ENCODE data around the gene CNMD. TPM values are rescaled to one million over a fixed set of nuclear protein-coding genes. Genes with fewer than 3 reads are reported as not detected.

Gene CNMD
- total and polyA plus RNA-seq, 2 experiments from 2014 or later = not detected

DNA sequence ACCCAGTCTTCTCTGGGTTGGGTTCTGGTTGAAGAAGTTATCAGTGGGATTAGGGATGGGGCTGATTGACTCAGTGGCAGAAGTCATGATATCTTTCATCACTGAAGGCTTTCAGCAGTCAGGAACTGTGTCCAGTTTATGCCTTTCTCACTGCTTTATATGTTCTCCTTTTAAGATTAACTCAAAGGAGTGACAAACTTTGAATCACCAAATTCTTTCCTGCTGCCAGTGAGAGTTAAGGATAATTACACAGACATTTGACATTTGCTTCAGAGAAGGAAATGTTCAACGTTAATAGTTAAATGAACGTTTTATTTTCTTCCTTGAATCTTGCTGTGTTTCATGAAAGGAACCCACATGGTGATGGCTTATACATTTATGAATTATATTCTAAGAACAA lies 41.0 kb upstream of the CNMD start:
- Histone ChIP-seq H3K9me3 (ENCODE audit: low read depth) (no peaks in the 10 kb centered on the region), H4K20me1 (ENCODE audit: insufficient read depth) (no peaks in the 10 kb centered on the region), H3F3A (ENCODE audit: insufficient read depth) (no peaks in the 10 kb centered on the region), H3K9ac (no peak overlapping the region), H3K4me1 (ENCODE audit: insufficient read depth) (no peaks in the 10 kb centered on the region), H2AFZ (no peak overlapping the region), H3K79me2 (ENCODE audit: insufficient read depth) (no peaks in the 10 kb centered on the region), H3K4me2 (ENCODE audit: unreplicated experiment) (no peak overlapping the region), H3K4me3 (no peak overlapping the region), H3K27ac (no peak overlapping the region), H3K9me2 (ENCODE audit: insufficient read depth) (no peaks in the 10 kb centered on the region), H3K27me3 (replicated peaks; ENCODE audit: insufficient read depth) (no peaks in the 10 kb centered on the region), H3K36me3 (ENCODE audit: low read depth) (no peaks in the 10 kb centered on the region)
- WGBS, 2 experiments (ENCODE audit: low coverage in 1 of 2, low lambda C conversion rate in 2 of 2, missing lambda C conversion rate in 2 of 2) = 5 to 6% methylated on average over 2 of the region's 2 CpGs
- no peak for DNase-seq
- in situ Hi-C loops (cut with MboI) = no loop called here
- no peak for TF ChIP-seq EZH2 (IDR thresholded peaks at IDR 0.05; ENCODE audit: insufficient read depth, poor library complexity, severe bottlenecking)
- no peak for TF ChIP-seq EZH2phosphoT487 (IDR thresholded peaks at IDR 0.05; ENCODE audit: insufficient read depth, low read depth)

- TF ChIP-seq EZH2phosphoT487 (IDR thresholded peaks at IDR 0.05; ENCODE audit: insufficient read depth, low read depth) = no peak
- TF ChIP-seq EZH2 (IDR thresholded peaks at IDR 0.05; ENCODE audit: insufficient read depth, poor library complexity, severe bottlenecking) = no peak
- Histone ChIP-seq H3K4me3 (no peak overlapping the region), H3K4me2 (ENCODE audit: unreplicated experiment) (no peak overlapping the region), H3K4me1 (ENCODE audit: insufficient read depth) (no peaks in the 10 kb centered on the region), H3K9me2 (ENCODE audit: insufficient read depth) (no peaks in the 10 kb centered on the region), H2AFZ (no peak overlapping the region), H3K9ac (no peak overlapping the region), H3F3A (ENCODE audit: insufficient read depth) (no peaks in the 10 kb centered on the region), H3K27me3 (replicated peaks; ENCODE audit: insufficient read depth) (no peaks in the 10 kb centered on the region), H3K9me3 (ENCODE audit: low read depth) (no peaks in the 10 kb centered on the region), H3K79me2 (ENCODE audit: insufficient read depth) (no peaks in the 10 kb centered on the region), H3K27ac (no peak overlapping the region), H4K20me1 (ENCODE audit: insufficient read depth) (no peaks in the 10 kb centered on the region), H3K36me3 (ENCODE audit: low read depth) (no peaks in the 10 kb centered on the region)
- no peak for DNase-seq
- in situ Hi-C loops (cut with MboI) = no loop called here
- WGBS, 2 experiments (ENCODE audit: low coverage in 1 of 2, low lambda C conversion rate in 2 of 2, missing lambda C conversion rate in 2 of 2) = 25 to 26% methylated on average over 4 of the region's 4 CpGs
Observed at GRCh38 chr13:52780092-52780491, 40.5 kb upstream of the CNMD start.

DNA sequence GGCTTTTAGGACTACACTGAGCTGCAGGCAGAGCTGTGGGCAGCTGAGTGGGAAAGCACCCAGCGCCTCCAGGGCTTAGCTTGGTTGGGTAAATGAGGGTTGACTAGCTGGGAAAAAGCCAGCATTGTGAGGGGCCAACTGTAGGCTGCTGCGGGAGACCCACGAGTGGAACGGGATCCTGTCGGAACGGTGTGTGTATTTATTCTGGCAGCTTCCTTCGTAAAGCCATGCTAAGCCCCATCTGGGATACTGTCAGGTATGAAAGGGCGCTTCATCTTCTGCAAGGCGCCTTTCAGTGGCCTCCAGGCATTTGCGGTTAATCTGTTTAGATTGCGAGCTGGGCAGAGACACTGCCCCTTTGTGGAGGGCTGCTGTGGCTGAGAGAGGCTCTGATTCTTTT lies 39.5 kb upstream of the CNMD start:
- Histone ChIP-seq H3K9me2 (ENCODE audit: insufficient read depth) (no peaks in the 10 kb centered on the region), H3K9me3 (ENCODE audit: low read depth) (no peaks in the 10 kb centered on the region), H2AFZ (no peak overlapping the region), H3K9ac (no peak overlapping the region), H3K79me2 (ENCODE audit: insufficient read depth) (no peaks in the 10 kb centered on the region), H3K4me2 (ENCODE audit: unreplicated experiment) (no peak overlapping the region), H3K27ac (no peak overlapping the region), H3K36me3 (ENCODE audit: low read depth) (no peaks in the 10 kb centered on the region), H3K4me1 (ENCODE audit: insufficient read depth) (no peaks in the 10 kb centered on the region), H3F3A (ENCODE audit: insufficient read depth) (no peaks in the 10 kb centered on the region), H4K20me1 (ENCODE audit: insufficient read depth) (no peaks in the 10 kb centered on the region), H3K27me3 (replicated peaks; ENCODE audit: insufficient read depth) (no peaks in the 10 kb centered on the region), H3K4me3 (no peak overlapping the region)
- DNase-seq = no peak
- 47% methylated on average over 11 of the region's 11 CpGs for WGBS, 2 experiments (ENCODE audit: low coverage in 1 of 2, low lambda C conversion rate in 2 of 2, missing lambda C conversion rate in 2 of 2)
- TF ChIP-seq EZH2phosphoT487 (IDR thresholded peaks at IDR 0.05; ENCODE audit: insufficient read depth, low read depth) = no peak
- TF ChIP-seq EZH2 (IDR thresholded peaks at IDR 0.05; ENCODE audit: insufficient read depth, poor library complexity, severe bottlenecking) = no peak
- in situ Hi-C loops (cut with MboI) = no loop called here

- Histone ChIP-seq H2AFZ (no peak overlapping the region), H3K79me2 (ENCODE audit: insufficient read depth) (no peaks in the 10 kb centered on the region), H3K4me2 (ENCODE audit: unreplicated experiment) (no peak overlapping the region), H3K27me3 (replicated peaks; ENCODE audit: insufficient read depth) (peaks cover 3% of the 10 kb centered on the region; the same call in 1 of the 2 replicates), H3K4me3 (no peak overlapping the region), H4K20me1 (ENCODE audit: insufficient read depth) (no peaks in the 10 kb centered on the region), H3K9me2 (ENCODE audit: insufficient read depth) (no peaks in the 10 kb centered on the region), H3K4me1 (ENCODE audit: insufficient read depth) (no peaks in the 10 kb centered on the region), H3K36me3 (ENCODE audit: low read depth) (no peaks in the 10 kb centered on the region), H3K27ac (no peak overlapping the region), H3K9ac (no peak overlapping the region), H3F3A (ENCODE audit: insufficient read depth) (no peaks in the 10 kb centered on the region), H3K9me3 (ENCODE audit: low read depth) (no peaks in the 10 kb centered on the region)
- in situ Hi-C loops (cut with MboI) = no loop called here
- no peak for DNase-seq
- no peak for TF ChIP-seq EZH2 (IDR thresholded peaks at IDR 0.05; ENCODE audit: insufficient read depth, poor library complexity, severe bottlenecking)
- TF ChIP-seq EZH2phosphoT487 (IDR thresholded peaks at IDR 0.05; ENCODE audit: insufficient read depth, low read depth) = no peak
- WGBS, 2 experiments (ENCODE audit: low coverage in 1 of 2, low lambda C conversion rate in 2 of 2, missing lambda C conversion rate in 2 of 2) = 13 to 17% methylated on average over 3 of the region's 3 CpGs
Observed at GRCh38 chr13:52776726-52777125, 37.1 kb upstream of the CNMD start.

- H3K36me3 ChIP-seq (ENCODE audit: low read depth) = no peaks in the 10 kb centered on the region
- H3K79me2 ChIP-seq (ENCODE audit: insufficient read depth) = no peaks in the 10 kb centered on the region
- no peak overlapping the region for H3K4me2 ChIP-seq (ENCODE audit: unreplicated experiment)
- in situ Hi-C loops (cut with MboI) = no loop called here
- WGBS, 2 experiments (ENCODE audit: low coverage in 1 of 2, low lambda C conversion rate in 2 of 2, missing lambda C conversion rate in 2 of 2) = 9 to 12% methylated on average over 5 of the region's 5 CpGs
- H4K20me1 ChIP-seq (ENCODE audit: insufficient read depth) = no peaks in the 10 kb centered on the region
- no peak for DNase-seq
- H3K27me3 ChIP-seq (replicated peaks; ENCODE audit: insufficient read depth) = peaks cover 3% of the 10 kb centered on the region; the same call in 1 of the 2 replicates
- TF ChIP-seq EZH2 (IDR thresholded peaks at IDR 0.05; ENCODE audit: insufficient read depth, poor library complexity, severe bottlenecking) (no peak), EZH2phosphoT487 (IDR thresholded peaks at IDR 0.05; ENCODE audit: insufficient read depth, low read depth) (no peak)
- no peak overlapping the region for H3K9ac ChIP-seq
- no peak overlapping the region for H2AFZ ChIP-seq
- no peaks in the 10 kb centered on the region for H3K9me3 ChIP-seq (ENCODE audit: low read depth)
- no peaks in the 10 kb centered on the region for H3F3A ChIP-seq (ENCODE audit: insufficient read depth)
- no peak overlapping the region for H3K4me3 ChIP-seq
- no peak overlapping the region for H3K27ac ChIP-seq
- H3K4me1 ChIP-seq (ENCODE audit: insufficient read depth) = no peaks in the 10 kb centered on the region
- no peaks in the 10 kb centered on the region for H3K9me2 ChIP-seq (ENCODE audit: insufficient read depth)
Observed at GRCh38 chr13:52775511-52775910, 35.9 kb upstream of the CNMD start.
